ENCODE measurements around the gene GRAMD2B.
"Not testable (repeated sequence)": the region's sequence is repeated elsewhere in the genome, so short reads cannot be mapped to it uniquely, and the experiment has no call there.

The GRAMD2B gene

DNA sequence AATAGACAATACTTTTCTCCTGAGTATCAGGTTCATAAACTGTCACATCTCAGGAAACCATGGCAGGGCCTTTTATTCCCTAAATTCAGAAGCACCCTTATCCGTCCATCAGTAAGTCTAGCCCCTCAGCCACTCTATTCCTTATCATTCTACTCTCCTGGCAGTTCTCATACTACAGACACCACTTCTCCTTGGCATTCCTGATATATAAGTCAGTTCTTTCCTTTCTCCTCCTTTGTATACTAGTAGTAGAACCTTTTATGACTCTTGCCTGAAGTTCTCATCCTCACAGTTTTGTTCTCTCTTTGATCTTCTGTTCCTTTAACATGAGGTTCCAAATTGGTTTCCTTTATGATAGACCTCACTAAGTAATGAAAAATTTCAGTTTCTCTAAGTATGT lies 29.3 kb downstream of the GRAMD2B start:
- DNase-seq, result no peak

DNA sequence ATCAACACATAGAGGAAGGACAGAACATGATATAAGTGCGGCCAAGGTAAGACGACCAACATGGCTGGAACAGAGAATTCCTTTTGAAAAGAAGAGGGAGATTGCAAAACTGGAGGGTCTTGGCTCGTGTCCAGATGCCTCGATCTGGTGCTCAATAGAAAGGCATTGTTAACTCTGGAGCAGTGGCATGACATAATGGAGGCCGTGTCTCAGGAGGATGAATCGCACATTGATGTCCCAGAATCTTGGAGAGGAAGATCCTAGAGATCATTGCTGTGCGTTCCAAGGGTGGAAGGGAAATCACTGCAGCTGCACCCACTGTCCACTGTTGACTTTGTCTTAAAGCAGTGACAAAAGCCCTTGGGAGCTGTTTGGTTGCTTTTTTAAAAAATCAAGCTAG lies 30.9 kb downstream of the GRAMD2B start:
- no peak for DNase-seq

DNA sequence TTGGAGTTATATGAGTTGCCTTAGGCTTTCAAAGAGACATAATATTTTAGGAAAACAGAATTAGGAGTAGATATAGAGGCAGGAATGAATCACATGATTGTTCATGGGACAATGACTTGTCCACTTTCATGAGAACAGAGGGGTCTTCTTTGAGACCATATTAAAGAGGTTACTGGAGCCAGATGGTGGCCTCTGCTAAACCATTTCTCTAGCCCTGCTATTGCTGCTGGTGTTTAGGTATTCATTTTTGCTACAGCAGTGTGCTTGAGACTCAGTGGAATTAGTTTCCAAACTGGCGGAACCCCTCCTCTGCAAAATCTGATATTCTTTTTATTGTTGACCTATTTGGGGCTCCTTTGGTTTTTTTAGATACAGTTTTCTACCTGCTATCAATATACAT lies 31.3 kb downstream of the GRAMD2B start:
- no peak for DNase-seq

DNA sequence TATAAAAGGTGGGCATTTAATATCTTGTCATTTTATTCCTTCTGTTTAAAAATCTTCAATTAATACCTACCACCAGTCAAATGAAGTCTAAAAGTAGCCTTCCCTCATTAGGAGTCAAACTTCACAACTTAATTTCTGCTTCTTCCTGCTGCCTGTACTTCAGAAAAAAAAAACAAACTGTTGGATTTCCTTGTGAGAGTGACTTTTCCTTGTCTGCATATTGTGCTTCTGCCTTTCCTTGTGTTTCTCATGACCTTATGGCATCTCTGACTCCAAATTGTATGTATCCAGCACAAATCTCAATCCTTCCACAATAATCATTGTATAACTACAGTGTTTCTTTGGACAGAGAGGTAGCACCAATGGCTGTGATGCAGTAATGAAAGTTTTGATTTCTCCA lies 32.1 kb downstream of the GRAMD2B start:
- no peak for DNase-seq

DNA sequence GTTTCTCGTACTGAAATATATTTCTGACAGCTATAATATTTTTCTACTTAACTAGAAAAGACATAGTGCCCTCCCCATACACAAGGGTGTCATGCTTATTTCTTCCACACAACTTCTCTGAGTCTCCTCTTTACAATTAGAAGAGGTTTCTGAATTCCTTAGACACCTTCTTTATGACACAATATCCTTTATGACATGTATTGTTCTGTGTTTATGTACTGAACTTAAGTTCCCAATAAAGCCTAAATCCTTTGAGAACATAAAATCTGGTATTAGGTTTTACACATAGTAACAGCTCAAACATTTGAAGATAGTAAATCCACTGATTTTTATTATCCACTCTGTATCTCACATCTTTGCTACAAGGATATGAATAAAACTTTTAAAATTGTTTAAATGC lies 32.5 kb downstream of the GRAMD2B start:
- no peak for DNase-seq

DNA sequence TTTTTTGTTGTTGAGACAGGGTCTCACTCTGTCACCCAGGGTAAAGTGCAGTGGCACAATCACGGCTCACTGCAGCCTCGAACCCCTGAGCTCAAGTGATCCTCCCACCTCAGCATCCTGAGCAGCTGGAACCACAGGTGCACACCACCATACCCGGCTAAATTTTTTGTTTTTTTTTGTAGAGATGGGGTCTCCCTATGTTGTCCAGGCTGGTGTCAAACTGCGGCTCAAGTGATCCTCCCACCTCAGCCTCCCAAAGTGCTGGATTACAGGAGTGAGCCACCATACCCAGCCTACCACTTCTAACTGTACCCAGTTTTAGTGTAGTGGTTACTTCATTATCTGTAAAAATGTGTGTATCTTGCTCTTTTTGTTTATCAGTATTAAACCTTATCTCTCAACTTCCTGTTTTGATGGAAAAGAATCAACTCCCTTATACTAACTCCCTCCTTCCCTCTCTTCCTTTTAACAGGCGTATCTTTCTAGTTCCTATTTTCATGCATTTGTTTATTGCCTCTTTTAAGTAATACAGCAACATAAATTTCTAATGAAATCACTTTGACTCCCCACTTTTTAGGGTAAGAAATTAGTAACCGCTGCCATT lies 33.1 kb downstream of the GRAMD2B start:
- no peak for DNase-seq

DNA sequence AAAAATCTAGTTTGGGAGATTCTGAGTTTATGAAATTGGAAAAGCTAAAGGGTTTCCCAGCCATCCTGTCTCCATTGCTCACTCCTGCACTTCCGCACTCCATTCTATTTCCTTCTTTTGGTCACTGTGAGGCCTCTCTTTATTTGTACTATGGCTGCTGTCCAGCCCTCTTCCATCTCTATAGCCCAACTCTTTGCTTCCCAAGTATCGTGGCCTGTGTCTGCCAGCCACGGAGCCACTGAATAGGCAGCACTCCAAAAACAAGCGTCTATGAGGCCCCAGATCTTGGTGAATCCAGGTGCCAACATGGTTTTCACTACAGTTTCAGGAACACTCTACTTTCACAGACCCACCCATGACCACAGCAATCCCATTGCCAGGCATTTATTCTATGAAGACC lies 37.2 kb downstream of the GRAMD2B start:
- DNase-seq, result no peak

DNA sequence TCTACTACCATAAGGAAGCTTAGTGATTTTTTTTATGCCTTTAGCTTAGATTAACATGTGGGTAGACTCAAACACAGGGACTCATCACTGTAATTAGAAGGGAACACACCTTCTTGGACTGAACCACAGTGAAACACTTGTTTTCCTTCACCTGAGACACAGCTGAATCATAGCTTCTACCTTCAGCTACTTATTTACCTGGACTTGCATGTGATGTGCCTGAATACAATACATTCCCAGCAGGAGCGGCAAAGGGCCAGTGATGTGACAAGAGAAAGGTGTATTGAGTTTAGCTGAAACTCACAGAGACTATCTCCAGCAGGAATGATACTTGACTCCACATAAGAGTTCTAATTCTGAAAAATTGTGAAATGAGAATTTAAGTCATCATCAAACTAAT lies 37.8 kb downstream of the GRAMD2B start:
- no peak for DNase-seq

DNA sequence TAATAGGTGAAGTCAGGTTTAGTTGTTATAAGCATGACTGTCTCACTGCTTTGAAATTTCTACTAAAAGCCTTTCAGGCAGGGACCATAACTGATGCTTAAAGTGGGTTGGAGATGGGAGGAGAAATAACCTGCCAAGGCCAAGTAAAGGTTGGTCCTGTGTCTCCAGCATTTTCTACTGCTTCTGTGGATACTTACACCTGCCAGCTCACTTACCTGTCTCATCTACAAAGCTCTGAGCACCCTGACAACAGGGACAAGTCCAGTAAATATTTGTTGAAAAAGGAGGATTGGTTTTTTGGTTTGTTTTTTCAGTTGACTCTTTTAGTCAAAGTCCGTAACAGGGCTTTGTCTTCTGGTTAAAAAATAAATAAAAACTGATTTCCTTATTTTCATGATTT lies 38.6 kb downstream of the GRAMD2B start:
- DNase-seq, result no peak

DNA sequence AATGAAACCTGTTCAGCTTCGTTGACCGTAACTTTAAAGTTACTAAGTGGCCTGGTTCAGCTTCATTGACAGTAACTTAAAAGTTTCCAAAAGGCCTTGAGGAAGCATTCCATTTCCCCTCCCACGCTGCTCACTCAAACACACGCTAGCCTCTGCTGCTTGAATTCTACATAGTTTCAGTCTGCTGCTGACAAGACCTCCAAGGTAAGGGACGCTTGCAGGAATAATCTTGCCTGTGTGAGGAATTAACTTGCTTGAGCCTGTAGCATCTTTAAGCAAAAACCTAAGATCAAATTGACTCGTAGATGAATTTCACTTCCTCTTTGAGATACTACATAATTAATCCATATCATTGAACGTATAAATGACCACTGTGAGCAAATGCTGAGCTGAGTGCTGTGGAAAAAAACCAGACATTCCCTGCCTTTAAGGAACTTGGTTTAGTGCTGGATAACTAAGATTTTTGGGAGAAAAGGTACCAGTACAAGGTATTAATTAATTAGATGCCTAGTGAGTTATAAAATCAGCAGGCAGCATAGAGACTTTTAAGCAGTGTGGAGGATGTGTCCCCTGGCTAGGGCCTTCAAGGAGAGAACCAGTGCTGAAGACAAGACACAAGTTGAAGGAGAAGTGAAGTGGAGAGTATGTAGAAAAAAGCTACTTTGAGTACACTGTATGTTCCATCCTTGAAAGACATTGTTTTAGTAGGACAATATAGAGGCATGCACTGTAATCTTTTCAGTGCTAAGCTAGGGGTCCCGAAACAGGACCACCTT lies 39.2 kb downstream of the GRAMD2B start:
- DNase-seq, result no peak

DNA sequence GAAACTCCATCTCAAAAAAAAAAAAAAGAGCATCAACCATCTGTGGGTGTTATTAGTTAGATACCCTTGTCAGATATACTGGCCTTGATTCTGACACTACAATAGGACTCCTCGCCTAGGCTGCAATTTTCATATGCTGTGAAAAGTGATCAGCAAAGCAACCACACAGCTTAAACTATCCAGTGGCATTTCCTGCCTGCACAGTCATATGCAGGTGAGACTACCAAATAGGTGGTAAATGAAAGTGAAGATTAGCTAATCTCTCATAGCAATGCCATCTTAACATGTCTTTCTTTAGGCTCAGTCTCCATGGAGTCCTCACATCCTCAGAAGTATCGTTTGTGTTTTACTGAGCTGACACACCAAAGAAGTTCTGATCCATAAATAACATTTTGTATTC lies 40.8 kb downstream of the GRAMD2B start:
- no peak for DNase-seq

DNA sequence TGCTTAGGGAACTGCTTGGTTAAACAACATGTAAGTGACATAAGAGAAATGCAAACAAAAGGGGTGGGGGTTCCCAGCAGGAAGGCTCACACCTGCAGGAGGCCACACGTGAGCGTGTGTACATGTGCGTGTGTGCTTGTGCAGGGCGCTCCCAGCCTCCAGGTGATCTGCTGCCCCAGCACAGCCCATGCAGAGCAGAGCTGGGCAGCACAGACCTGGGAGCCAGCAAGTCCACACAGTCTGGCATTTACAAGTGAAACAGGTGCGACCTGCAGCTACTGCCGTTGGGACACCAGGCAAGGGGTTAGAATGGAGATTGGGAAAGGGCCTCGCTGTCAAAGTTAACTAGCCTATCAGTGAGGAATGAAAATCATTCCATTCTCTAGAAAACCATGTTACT lies 41.8 kb downstream of the GRAMD2B start:
- no peak for DNase-seq

DNA sequence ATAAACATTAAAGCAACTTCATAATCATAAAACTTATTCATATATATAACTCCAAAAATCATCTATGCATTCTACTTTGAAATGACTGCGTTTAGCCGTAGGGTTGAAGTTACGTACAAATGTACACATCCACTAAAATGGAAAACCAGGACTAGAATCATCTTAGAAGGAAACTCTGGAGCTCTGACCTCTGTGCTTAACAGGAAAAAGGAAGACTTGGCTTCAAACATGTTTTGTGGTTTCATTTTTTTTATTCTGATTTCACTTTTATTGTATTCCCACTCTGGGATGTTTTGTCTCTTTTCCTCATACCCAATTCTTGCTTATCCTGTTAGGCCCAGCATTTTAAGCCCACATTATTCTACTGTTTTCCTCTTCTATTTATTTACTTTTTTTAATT lies 44.9 kb downstream of the GRAMD2B start:
- DNase-seq, result no peak

DNA sequence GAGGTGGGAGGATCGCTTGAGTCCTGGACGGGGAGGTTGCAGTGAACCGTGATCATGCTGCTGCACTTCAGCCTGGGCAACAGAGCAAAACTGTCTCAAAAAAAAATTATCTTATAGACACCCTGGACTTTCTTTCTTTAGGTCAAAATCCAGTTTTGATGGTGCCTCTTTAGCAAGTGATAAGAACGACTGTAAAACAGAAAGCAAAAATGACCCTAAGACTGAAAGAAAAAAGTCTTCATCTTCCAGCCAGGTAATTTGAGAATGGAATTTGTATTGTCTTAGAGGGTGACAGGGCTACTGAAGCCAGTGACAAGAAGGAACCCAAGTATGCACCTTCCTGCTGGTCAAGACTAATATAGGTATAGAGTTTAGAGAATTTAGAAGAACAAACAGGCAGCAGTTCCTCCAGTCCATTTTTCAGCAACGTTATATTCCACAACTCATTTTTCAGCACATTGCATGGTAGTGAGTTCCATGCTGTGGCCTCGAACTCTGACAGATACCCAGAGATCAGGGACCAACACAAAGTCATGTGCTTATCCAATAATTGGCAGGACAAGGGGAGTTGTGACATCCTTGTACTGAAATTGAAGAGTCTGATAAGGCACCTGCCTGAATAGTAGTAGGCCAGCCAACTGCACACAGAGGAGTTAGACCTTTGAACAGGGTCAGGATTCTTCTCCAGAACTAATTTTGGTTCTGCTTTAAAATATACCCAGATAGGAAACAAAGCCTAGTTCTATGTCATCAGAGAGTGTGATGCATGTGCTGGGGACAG lies 46.5 kb downstream of the GRAMD2B start:
- no peak for DNase-seq

DNA sequence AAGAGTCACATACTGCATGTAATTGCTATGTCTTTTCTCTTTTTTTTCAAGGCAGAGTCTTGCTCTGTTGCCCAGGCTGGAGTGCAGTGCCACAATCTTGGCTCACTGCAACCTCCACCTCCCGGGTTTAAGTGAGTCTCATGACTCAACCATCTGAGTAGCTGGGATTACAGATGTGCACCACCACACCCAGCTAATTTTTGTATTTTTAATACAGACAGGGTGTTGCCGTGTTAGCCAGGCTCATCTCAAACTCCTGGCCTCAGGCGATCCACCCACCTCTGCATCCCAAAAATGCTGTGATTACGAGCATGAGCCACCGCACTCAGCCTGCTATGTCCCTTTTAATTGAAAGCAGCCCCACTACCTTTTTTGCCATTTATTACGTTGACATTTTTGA lies 47.3 kb downstream of the GRAMD2B start:
- DNase-seq, result not testable (repeated sequence)

DNA sequence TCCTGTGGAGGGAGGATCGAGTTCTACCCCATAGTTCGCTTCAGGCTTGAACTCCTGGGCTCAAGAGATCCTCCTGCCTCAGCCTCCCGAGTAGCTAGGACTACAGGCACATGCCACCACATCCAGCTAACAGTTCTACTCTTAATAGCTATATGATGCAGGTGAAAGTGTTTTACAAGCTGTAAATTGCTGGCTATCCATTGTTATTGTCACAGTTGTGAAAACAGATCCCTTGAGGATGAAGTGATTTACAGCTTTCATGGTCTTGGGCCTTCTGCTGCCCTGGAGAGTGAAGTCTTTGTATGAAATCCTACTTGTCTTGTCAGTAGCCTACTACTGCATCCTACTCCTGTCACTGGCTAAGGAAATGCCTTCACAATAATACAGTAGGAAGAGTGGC lies 48.0 kb downstream of the GRAMD2B start:
- DNase-seq, result no peak

DNA sequence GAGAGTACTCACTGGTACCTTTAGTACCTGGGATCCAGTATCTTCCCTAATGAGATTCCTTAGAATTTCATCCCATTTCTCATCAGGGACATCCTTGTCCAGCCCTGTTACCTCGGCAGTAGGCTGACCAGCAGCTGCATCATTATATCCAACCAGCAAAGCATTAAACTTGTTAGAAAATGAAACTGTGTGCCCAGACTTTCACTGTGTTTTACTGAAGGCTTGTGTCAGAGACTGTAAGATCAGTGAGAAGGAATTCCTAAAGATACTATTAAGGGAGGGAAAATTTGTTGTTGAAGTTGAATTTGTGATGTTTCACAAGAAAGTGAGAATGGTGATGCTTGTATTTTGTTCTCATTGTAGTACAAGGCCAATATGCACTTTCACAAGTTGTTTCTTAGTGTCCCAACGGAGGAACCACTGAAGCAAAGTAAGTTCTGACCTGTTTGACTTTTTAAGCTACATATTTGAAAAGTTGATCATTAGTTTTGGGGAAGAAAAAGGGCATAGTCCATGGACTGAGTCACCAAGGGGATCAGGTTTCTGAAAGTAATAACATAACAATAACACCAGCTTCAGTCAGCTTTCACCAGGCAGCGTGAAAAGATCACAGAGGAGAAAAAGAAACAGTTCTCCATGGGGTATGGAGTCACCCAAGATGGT lies 48.8 kb downstream of the GRAMD2B start:
- no peak for DNase-seq

DNA sequence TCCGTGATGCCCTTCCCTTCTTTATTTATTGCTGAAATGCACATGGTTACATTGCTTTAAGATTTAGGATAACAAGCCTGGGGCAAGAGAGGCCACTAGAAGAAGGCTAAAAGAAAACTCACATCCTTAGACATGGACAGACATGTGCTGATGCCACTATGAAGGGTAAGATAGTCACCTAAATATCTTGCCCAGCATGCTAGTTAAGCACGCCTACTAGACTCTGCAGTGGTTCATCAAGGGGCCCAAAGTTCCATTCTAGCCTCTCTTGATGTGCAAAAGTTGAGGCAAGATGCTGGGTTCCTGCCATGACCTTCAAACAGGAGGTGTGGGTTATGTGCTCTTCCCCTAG lies 49.3 kb downstream of the GRAMD2B start:
- DNase-seq, result no peak

DNA sequence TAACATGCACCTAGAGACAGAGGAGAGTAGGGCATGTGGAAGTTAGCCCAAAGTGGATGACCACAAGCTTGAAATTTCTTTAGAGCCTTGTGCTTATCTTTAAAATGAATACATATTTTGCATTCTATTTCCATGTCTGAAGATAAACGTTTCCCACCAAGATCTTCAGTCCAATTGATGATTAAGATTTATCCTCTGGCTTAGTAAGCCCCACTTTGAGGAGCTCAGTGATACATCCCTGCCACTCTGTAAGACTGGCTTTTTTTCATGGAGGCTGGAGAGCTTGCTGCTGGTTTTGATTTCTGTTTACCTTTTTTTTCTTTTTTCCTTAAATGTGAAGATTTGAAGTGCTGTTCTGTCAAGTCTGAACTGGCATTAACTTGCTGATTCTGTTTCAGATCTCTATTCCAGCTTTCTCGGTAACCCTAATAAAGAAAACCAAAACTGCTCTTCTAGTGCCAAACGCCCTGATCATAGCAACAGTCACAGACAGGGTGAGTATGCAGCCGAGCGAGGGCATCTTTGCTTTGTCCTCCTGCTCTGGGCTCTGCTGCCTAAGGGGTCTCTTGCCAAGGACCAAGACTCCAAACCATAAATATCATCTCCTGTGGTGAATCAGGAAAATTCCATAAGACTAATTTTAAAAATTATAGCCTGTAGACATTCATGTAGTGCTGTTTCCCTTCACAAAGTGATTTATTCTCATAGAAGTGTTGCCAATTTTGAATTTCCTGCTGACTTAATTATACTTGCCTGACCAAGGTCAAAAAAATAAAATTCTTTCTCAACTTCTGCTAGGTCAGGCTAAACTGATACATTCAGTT lies 54.3 kb downstream of the GRAMD2B start:
- no peak for DNase-seq

DNA sequence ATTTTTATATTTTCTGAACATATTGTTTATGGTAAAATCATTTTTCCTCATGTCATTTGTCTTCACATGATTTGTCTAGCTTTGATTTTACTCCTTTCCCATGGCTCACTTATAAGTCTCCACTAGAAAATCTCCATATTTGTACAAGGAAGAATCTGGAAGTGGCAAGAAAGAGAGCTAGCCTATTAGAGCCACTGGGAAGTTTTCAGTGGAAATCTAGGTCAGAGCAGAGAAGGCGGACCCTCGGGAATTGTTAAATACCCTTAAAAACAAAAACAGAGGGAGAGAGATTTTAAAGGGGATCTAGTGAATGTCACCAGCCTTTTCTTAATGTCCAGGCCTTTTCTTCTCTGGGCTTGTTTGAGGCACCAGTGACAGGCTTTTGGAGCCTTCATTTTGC lies 56.6 kb downstream of the GRAMD2B start:
- no peak for DNase-seq

DNA sequence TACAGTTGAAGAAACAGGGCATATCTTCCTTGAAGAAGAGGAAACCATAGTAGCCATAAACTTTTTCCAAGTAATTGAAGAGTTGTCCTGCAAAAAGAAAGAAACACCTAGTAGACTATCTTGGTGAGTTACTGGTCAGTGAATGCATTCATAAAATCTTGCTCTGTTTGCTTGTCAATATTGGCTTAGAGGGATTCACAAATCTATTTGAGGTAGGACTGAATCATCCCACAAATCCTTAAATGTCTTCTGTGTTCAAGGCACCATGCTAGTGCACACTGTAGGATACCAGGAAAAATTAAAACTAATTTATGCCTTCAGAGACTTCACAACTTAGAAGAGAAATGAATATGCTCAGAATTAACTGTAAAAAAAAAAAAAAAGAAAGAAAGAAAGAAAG lies 57.6 kb downstream of the GRAMD2B start:
- DNase-seq, result no peak

DNA sequence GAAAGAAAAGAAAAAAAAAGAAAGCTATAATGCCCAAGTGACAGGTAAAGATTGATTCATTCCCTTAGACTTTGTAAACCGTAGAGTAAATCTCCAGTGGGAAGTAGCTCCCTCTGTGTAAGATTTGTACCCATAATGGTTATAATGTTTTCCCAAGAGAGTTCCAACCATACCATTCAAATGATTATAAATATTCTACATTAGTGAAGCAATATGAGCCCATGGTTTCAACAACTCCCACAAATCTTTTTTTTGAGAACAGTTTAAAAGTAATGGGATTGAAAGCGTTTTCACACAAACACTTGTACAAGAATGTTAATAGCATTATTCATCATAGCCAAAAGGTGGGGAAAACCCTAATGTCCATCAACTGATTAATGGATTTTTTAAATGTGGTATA lies 58.0 kb downstream of the GRAMD2B start:
- DNase-seq, result no peak

DNA sequence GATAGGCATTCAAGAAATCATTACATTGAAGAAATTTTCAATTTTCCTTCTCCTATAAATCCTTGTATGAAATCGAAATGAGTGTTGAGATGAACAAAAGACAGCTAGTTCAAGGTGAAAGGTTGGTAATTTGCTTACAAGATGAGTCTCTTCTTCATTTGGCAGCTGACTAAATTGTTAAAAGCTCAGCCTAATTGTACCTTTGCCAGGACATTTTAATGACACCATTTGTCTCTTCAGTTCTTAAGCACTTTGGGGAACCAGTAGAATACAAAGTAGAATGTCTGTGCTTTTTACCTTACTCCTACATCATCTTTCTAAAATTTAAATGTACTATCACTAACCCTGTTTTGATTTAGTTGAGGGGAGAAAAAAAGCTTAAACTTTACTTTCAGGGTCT lies 59.4 kb downstream of the GRAMD2B start:
- DNase-seq, result no peak
